IMR-90 (cell line): ENCODE data around the gene PDZRN3. TPM values are rescaled to one million over a fixed set of nuclear protein-coding genes. Genes with fewer than 3 reads are reported as not detected.

Source experiments
- ATAC-seq: fragments of 200-7000 bp; cut with Tn5 transposase; 2 replicates; pipeline ENCODE4 v1.9.1; 2020; ENCODE audit warnings: low read depth, mild to moderate bottlenecking, moderate library complexity
- BruUV-seq: library from RNA; stranded (reverse); fragments of 400-500 nt; replicated peaks from 2 replicates; lab custom pipeline; 2021; lab: Mats Ljungman, UMichigan
- CTCF ChIA-PET: fragments of 300-600 bp; formaldehyde crosslinking; extraction: SDS; loops from one replicate; lab custom pipeline; 2021; ENCODE audit warnings: antibody characterized with exemption; lab: Yijun Ruan, JAX
- POLR2A ChIA-PET: fragments of 300-600 bp; sonication (Branson Sonifier 250); formaldehyde crosslinking; loops from one replicate; lab custom pipeline; 2022; ENCODE audit warnings: antibody characterized with exemption; ENCODE audit not compliant: unreplicated experiment; lab: Charles Lee
- DNase-seq: peaks from one replicate; pipeline ENCODE4 v3.0.0; 2013
- H2AFZ ChIP-seq: replicated peaks from 2 replicates; pipeline ENCODE3; 2013; ENCODE audit warnings: low read length, mild to moderate bottlenecking; ENCODE audit not compliant: poor library complexity
- H2AK5ac ChIP-seq: 2 replicates; pipeline ENCODE4 v1.6.1; 2013; ENCODE audit warnings: low read depth, low read length, inconsistent platforms
- H2AK9ac ChIP-seq: replicated peaks from 2 replicates; pipeline ENCODE3; 2013; ENCODE audit warnings: mild to moderate bottlenecking, low read depth, low read length, moderate library complexity; ENCODE audit not compliant: poor library complexity
- H2BK120ac ChIP-seq: 2 replicates; pipeline ENCODE4 v1.6.1; 2013; ENCODE audit warnings: low read depth, low read length, inconsistent platforms
- H2BK15ac ChIP-seq: 3 replicates; pipeline ENCODE4 v1.6.1; 2013; ENCODE audit warnings: low read depth, low read length, inconsistent platforms
- H2BK20ac ChIP-seq: 2 replicates; pipeline ENCODE4 v1.6.1; 2013; ENCODE audit warnings: low read depth, mild to moderate bottlenecking, inconsistent platforms, low read length, moderate library complexity
- H2BK5ac ChIP-seq: 2 replicates; pipeline ENCODE4 v1.6.1; 2013; ENCODE audit warnings: mild to moderate bottlenecking, low read depth, low read length, inconsistent platforms; ENCODE audit not compliant: poor library complexity, severe bottlenecking
- H3K14ac ChIP-seq: replicated peaks from 2 replicates; pipeline ENCODE4 v1.6.1; 2013; ENCODE audit warnings: low read depth, low read length, inconsistent platforms
- H3K18ac ChIP-seq: 2 replicates; pipeline ENCODE4 v1.6.1; 2013; ENCODE audit warnings: low read depth, low read length, control low read depth
- H3K23ac ChIP-seq: 2 replicates; pipeline ENCODE4 v1.6.1; 2013; ENCODE audit warnings: low read depth, low read length, inconsistent platforms
- H3K27ac ChIP-seq: 2 replicates; pipeline ENCODE4 v1.5.1; 2013; ENCODE audit warnings: mild to moderate bottlenecking, control low read depth, low read length; ENCODE audit not compliant: insufficient read depth
- H3K27me3 ChIP-seq: 2 replicates; pipeline ENCODE4 v1.6.1; 2013; ENCODE audit warnings: low read length; ENCODE audit not compliant: control insufficient read depth, insufficient read depth
- H3K36me3 ChIP-seq: 2 replicates; pipeline ENCODE4 v1.6.1; 2013; ENCODE audit warnings: low read length, mixed read lengths; ENCODE audit not compliant: control insufficient read depth, insufficient read depth
- H3K4ac ChIP-seq: 2 replicates; pipeline ENCODE4 v1.6.1; 2013; ENCODE audit warnings: low read depth, low read length, inconsistent platforms
- H3K4me1 ChIP-seq: 2 replicates; pipeline ENCODE4 v1.6.1; 2013; ENCODE audit warnings: low read length, mixed read lengths; ENCODE audit not compliant: control insufficient read depth, insufficient read depth
- H3K4me2 ChIP-seq: 2 replicates; pipeline ENCODE4 v1.6.1; 2013; ENCODE audit warnings: low read depth, mild to moderate bottlenecking, control low read depth, low read length, moderate library complexity
- H3K4me3 ChIP-seq: 2 replicates; pipeline ENCODE4 v1.5.1; 2013; ENCODE audit warnings: low read depth, mild to moderate bottlenecking, control low read depth, low read length, moderate library complexity; ENCODE audit not compliant: insufficient read depth
- H3K56ac ChIP-seq: 2 replicates; pipeline ENCODE4 v1.6.1; 2013; ENCODE audit warnings: low read length, inconsistent platforms; ENCODE audit not compliant: insufficient read depth; ENCODE audit errors: extremely low read depth
- H3K79me1 ChIP-seq, 2 experiments: 2 replicates each; pipeline ENCODE4 v1.6.1; 2013; ENCODE audit warnings: low read length in 2 of 2, inconsistent platforms in 1 of 2, low read depth in 1 of 2
- H3K9ac ChIP-seq: 2 replicates; pipeline ENCODE4 v1.6.1; 2013; ENCODE audit warnings: low read depth, low read length, control low read depth
- H3K9me1 ChIP-seq: 2 replicates; pipeline ENCODE4 v1.6.1; 2013; ENCODE audit warnings: low read length, inconsistent platforms; ENCODE audit not compliant: insufficient read depth
- H3K9me3 ChIP-seq: 2 replicates; pipeline ENCODE4 v1.6.1; 2013; ENCODE audit warnings: low read length; ENCODE audit not compliant: control insufficient read depth, insufficient read depth
- H4K20me1 ChIP-seq: 2 replicates; pipeline ENCODE4 v1.6.1; 2013; ENCODE audit warnings: low read length, inconsistent platforms; ENCODE audit not compliant: insufficient read depth
- H4K5ac ChIP-seq: 2 replicates; pipeline ENCODE4 v1.6.1; 2013; ENCODE audit warnings: mild to moderate bottlenecking, low read depth, low read length, control low read depth
- H4K8ac ChIP-seq, 2 experiments: 2 replicates each; pipeline ENCODE4 v1.6.1; 2013; ENCODE audit warnings: low read depth in 2 of 2, low read length in 2 of 2, control low read depth in 1 of 2, inconsistent platforms in 1 of 2
- H4K91ac ChIP-seq: 2 replicates; pipeline ENCODE4 v1.6.1; 2013; ENCODE audit warnings: low read depth, low read length, inconsistent platforms; ENCODE audit not compliant: insufficient read depth
- CEBPB ChIP-seq: IDR thresholded peaks from 2 replicates; pipeline ENCODE4 v1.6.1; 2012; ENCODE audit warnings: low read depth, low read length, improper control_type of control experiment
- CHD1 ChIP-seq: IDR thresholded peaks from 2 replicates; pipeline ENCODE4 v1.6.1; 2012; ENCODE audit warnings: low read depth, low read length, improper control_type of control experiment
- FOS ChIP-seq: fragments of 150-350 bp; IDR thresholded peaks from 2 replicates; pipeline ENCODE4 v1.6.1; 2016; ENCODE audit warnings: low read depth, low read length
- MAZ ChIP-seq: IDR thresholded peaks from 2 replicates; pipeline ENCODE4 v1.6.1; 2012; ENCODE audit warnings: low read depth, mild to moderate bottlenecking, low read length, improper control_type of control experiment, moderate library complexity, borderline replicate concordance
- POLR2A ChIP-seq: IDR thresholded peaks from 2 replicates; pipeline ENCODE4 v1.6.1; 2012; ENCODE audit warnings: mild to moderate bottlenecking, low read depth, low read length
- RAD21 ChIP-seq: IDR thresholded peaks from 2 replicates; pipeline ENCODE4 v1.6.1; 2012; ENCODE audit warnings: low read length, improper control_type of control experiment
- WGBS, 2 experiments: methylation state at CpG; one replicate each; pipeline versions ENCODE4 v1.1.5 to v1.1.7; 2013; ENCODE audit warnings: missing lambda C conversion rate in 2 of 2; ENCODE audit not compliant: insufficient read length in 1 of 2; ENCODE audit errors: extremely low coverage in 2 of 2; 5-methylcytosine and 5-hydroxymethylcytosine counted together
- dilution Hi-C: fragments of 300-500 bp; cut with HindIII; formaldehyde crosslinking; loops from one replicate; pipeline ENCODE4 v1.14.3; 2018; ENCODE audit warnings: low sequenced_read_pairs; ENCODE audit not compliant: unreplicated experiment
- in situ Hi-C: fragments of 300-500 bp; cut with MboI; formaldehyde crosslinking; loops from 3 replicates; pipeline ENCODE4 v1.14.3; 2019; ENCODE audit warnings: low sequenced_read_pairs, inconsistent platforms, mixed read lengths
- intact Hi-C: fragments of 100-400 bp; cut with micrococcal nuclease; formaldehyde crosslinking; loops from 2 replicates; pipeline ENCODE4 v1.10.0; 2022
- polyA plus RNA-seq, 3 experiments: library from polyadenylated mRNA; depleted of rRNA; stranded (reverse); fragments of >200 nt; gene quantifications; 2 replicates each; pipeline ENCODE4 v1.2.3, GENCODE V29; 2012; ENCODE audit warnings: low replicate concordance in 1 of 3
- total RNA-seq: library from RNA; depleted of rRNA; stranded (reverse); fragments of >200 nt; gene quantifications from 2 replicates; pipeline ENCODE4 v1.2.3, GENCODE V29; 2012
- TF ChIP-seq, protein P1 (sequence below): fragments of 150-350 bp; IDR thresholded peaks from 2 replicates; pipeline ENCODE4 v1.6.1; 2016; ENCODE audit warnings: low read depth, mild to moderate bottlenecking, low read length, moderate library complexity, borderline replicate concordance

The PDZRN3 gene
- total and polyA plus RNA-seq, 2 of the 4 experiments (the other 2 are of a cell fraction): 9.4 to 17.0 TPM

DNA sequence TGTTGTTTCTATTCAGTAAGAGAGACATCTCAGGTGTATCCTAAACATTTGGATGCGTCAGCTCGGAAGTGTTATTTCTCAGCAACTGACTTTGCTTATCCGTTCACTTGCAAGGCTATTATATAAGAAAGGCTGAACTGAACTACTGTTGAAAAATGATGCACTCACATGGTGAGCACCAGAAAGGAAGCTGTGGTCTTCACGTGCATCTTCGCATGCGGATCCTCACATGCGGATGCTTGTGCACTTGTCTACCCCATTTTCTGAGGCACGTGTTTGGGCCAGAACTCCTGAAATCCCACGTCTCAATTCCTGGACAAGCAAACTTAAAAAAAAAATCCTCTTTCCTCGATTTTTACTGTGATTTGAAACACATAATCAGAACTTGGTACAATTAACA is 63.2 kb downstream of the PDZRN3 start:
- POLR2A ChIA-PET: interaction anchor here (0.6 kb wide), 1 partner anchor 55 kb away, joined by 3 read pairs; no protein-coding TSS in a partner anchor
- Histone ChIP-seq H3K36me3 (no peaks in the 10 kb centered on the region), H4K8ac (no peak overlapping the region), H3K9me3 (no peaks in the 10 kb centered on the region), H4K5ac (no peak overlapping the region), H4K20me1 (peaks cover 7% of the 10 kb centered on the region; the same call in 1 of the 2 replicates), H3K27ac (no peak overlapping the region), H3K9ac (no peak overlapping the region), H2BK5ac (no peak overlapping the region), H3K14ac (no peak overlapping the region), H3K18ac (peak overlapping the region; percentile 67), H3K79me1 (peaks cover 4 to 22% of the 10 kb centered on the region in 2 experiments; a peak in 3 of 4 replicates), H3K4me1 (peaks cover 31% of the 10 kb centered on the region), H3K4me2 (no peak overlapping the region), H2AK9ac (no peak overlapping the region), H2AFZ (no peak overlapping the region), H2BK120ac (0 out of 2 replicates have a peak overlapping the region, but pooled peaks have one; percentile 46), H3K27me3 (no peaks in the 10 kb centered on the region), H2AK5ac (no peak overlapping the region), H3K9me1 (peaks cover 21% of the 10 kb centered on the region), H4K91ac (peak overlapping the region; percentile 3; the same call in 1 of the 2 replicates), H3K4me3 (no peak overlapping the region), H3K4ac (peak overlapping the region; percentile 35; the same call in 1 of the 2 replicates), H2BK20ac (no peak overlapping the region), H3K23ac (no peak overlapping the region), H3K56ac (no peak overlapping the region), H2BK15ac (no peak overlapping the region)
- TF ChIP-seq FOS (no peak), POLR2A (no peak), MAZ (no peak), CEBPB (no peak), CHD1 (no peak), RAD21 (no peak)
- TF ChIP-seq, protein P1, sequence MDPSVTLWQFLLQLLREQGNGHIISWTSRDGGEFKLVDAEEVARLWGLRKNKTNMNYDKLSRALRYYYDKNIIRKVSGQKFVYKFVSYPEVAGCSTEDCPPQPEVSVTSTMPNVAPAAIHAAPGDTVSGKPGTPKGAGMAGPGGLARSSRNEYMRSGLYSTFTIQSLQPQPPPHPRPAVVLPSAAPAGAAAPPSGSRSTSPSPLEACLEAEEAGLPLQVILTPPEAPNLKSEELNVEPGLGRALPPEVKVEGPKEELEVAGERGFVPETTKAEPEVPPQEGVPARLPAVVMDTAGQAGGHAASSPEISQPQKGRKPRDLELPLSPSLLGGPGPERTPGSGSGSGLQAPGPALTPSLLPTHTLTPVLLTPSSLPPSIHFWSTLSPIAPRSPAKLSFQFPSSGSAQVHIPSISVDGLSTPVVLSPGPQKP: no peak
- WGBS, 2 experiments: 86% methylated on average over 5 of the region's 10 CpGs; no CpG with 5 or more reads in 1 of the 2 experiments
- in situ Hi-C loops: no loop called here
- dilution Hi-C loops: no loop called here
- DNase-seq (no peak), ATAC-seq (no peak)
- intact Hi-C loops: no loop called here
- CTCF ChIA-PET: interaction anchor here (0.7 kb wide), 1 partner anchor 36 kb away, joined by 3 read pairs; no protein-coding TSS in a partner anchor
- BruUV-seq: no TSS peak
